ENCODE measurements around the gene FLYWCH1. TPM values are rescaled to one million over a fixed set of nuclear protein-coding genes. Genes with fewer than 3 reads are reported as not detected.

Gene FLYWCH1
- total RNA-seq, 1 experiment from 2014 or later = 23.3 TPM

DNA sequence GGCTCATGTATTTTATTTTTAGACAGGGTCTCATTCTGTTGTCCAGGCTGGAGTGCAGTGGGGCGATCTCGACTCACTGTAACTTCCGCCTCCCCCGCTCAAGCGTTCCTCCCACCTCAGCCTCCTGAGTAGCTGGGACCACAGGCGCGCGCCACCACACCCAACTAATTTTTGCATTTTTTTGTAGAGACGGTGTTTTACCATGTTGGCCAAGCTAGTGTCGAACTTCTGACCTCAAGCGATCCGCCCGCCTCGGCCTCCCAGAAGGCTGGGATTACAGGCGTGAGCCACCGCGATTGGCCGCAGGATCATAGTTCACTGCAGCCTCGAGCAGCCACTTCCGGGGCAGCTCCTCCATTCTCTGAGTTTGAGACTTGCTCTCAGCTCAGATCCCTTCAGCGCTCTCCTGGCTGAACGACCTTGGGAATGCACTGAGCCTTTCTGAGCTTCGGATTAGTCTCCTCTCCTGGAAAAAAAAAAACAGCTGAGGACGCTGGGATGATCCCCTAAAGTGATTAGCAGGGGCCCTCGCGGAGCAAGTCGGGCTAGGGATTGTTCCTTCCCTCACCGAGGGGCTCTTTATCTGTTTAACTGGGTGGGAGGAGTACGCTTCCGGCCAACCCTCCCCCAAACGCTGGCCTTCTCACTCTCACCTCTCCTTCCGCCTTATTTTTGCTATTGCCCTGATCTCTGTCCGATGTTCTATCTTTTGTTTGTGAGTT, 69.6 kb downstream of the FLYWCH1 start:
- ChIA-PET POLR2A (interaction anchor here (1.5 to 1.7 kb wide), 2 partner anchors 17 to 22 kb away, joined by 5 read pairs; partner anchors contain the start of gene KREMEN2), CTCF (interaction anchor here (0.6 to 1.6 kb wide), 2 partner anchors 16 to 43 kb away, joined by 4 to 6 read pairs; no protein-coding TSS in a partner anchor)
- H3K9me3 Mint-ChIP-seq (ENCODE audit: unreplicated experiment) = no peaks in the 10 kb centered on the region
- Histone ChIP-seq H3K9me3 (no peaks in the 10 kb centered on the region), H3K27me3 (replicated peaks; ENCODE audit: control insufficient read depth, insufficient read depth, low read length) (no peaks in the 10 kb centered on the region), H3K36me3 (ENCODE audit: control insufficient read depth, insufficient read depth, low read length) (no peaks in the 10 kb centered on the region; the same call in 1 of the 2 replicates), H3K4me3 (ENCODE audit: low read depth, low read length) (peak overlapping the region; percentile 82; the same call in 1 of the 2 replicates), H3K4me1 (peaks cover 16% of the 10 kb centered on the region)
- DNase-seq = no peak
- H3K4me3 Mint-ChIP-seq (ENCODE audit: unreplicated experiment) = peak overlapping the region; percentile 91
- intact Hi-C loops (cut with micrococcal nuclease; ENCODE audit: unreplicated experiment) = loop anchor here (1.0 kb wide), 1 partner anchor 43 kb away; the partner anchor contains the start of gene THOC6
- no TSS peak for BruUV-seq (replicated peaks)
- H3K27me3 Mint-ChIP-seq (ENCODE audit: insufficient read depth, unreplicated experiment) = no peaks in the 10 kb centered on the region
- peak overlapping the region; percentile 21 for H3K27ac Mint-ChIP-seq (ENCODE audit: unreplicated experiment)
- TF ChIP-seq, protein P1, sequence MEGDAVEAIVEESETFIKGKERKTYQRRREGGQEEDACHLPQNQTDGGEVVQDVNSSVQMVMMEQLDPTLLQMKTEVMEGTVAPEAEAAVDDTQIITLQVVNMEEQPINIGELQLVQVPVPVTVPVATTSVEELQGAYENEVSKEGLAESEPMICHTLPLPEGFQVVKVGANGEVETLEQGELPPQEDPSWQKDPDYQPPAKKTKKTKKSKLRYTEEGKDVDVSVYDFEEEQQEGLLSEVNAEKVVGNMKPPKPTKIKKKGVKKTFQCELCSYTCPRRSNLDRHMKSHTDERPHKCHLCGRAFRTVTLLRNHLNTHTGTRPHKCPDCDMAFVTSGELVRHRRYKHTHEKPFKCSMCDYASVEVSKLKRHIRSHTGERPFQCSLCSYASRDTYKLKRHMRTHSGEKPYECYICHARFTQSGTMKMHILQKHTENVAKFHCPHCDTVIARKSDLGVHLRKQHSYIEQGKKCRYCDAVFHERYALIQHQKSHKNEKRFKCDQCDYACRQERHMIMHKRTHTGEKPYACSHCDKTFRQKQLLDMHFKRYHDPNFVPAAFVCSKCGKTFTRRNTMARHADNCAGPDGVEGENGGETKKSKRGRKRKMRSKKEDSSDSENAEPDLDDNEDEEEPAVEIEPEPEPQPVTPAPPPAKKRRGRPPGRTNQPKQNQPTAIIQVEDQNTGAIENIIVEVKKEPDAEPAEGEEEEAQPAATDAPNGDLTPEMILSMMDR (IDR thresholded peaks at IDR 0.05; ENCODE audit: insufficient read depth in 1 of 2, low read depth in 1 of 2, low read length in 1 of 2, severe bottlenecking in 1 of 2, unreplicated experiment in 1 of 2) = no peak
- H3K36me3 Mint-ChIP-seq (ENCODE audit: insufficient read depth, unreplicated experiment) = peaks cover 12% of the 10 kb centered on the region
- no peaks in the 10 kb centered on the region for H3K4me1 Mint-ChIP-seq (ENCODE audit: low read depth, unreplicated experiment)

DNA sequence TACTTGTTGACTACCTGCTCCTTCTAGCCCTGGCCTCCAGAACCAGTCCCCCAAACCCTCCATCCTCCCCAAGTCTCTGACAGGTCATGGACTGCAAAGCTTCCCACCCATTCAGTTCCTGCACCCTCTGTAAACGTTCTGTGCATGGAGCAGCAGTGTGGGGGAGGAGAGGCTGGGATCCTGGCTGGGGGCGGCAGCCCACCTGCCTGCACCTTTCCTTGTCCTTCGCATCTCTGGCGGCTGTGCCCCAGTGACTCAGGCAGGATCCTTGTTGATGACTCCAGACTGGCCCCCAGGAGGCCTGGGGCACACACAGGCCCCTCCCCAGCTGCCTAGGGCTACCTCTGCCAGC, 70.1 kb downstream of the FLYWCH1 start:
- peak overlapping the region; percentile 21 for H3K27ac Mint-ChIP-seq (ENCODE audit: unreplicated experiment)
- H3K27me3 ChIP-seq (replicated peaks; ENCODE audit: control insufficient read depth, insufficient read depth, low read length) = no peaks in the 10 kb centered on the region
- no peaks in the 10 kb centered on the region; the same call in 1 of the 2 replicates for H3K36me3 ChIP-seq (ENCODE audit: control insufficient read depth, insufficient read depth, low read length)
- ChIA-PET CTCF (interaction anchor here (1.6 kb wide), 1 partner anchor 17 kb away, joined by 4 read pairs; no protein-coding TSS in a partner anchor), POLR2A (interaction anchor here (1.7 kb wide), 1 partner anchor 18 kb away, joined by 5 read pairs; the partner anchor contains the start of gene KREMEN2)
- H3K9me3 ChIP-seq = no peaks in the 10 kb centered on the region
- peaks cover 16% of the 10 kb centered on the region for H3K4me1 ChIP-seq
- H3K9me3 Mint-ChIP-seq (ENCODE audit: unreplicated experiment) = no peaks in the 10 kb centered on the region
- H3K4me3 ChIP-seq (ENCODE audit: low read depth, low read length) = no peak overlapping the region
- no TSS peak for BruUV-seq (replicated peaks)
- DNase-seq = no peak
- no peaks in the 10 kb centered on the region for H3K27me3 Mint-ChIP-seq (ENCODE audit: insufficient read depth, unreplicated experiment)
- H3K4me1 Mint-ChIP-seq (ENCODE audit: low read depth, unreplicated experiment) = no peaks in the 10 kb centered on the region
- peak overlapping the region; percentile 91 for H3K4me3 Mint-ChIP-seq (ENCODE audit: unreplicated experiment)
- H3K36me3 Mint-ChIP-seq (ENCODE audit: insufficient read depth, unreplicated experiment) = peaks cover 12% of the 10 kb centered on the region
- TF ChIP-seq, protein P1 (IDR thresholded peaks at IDR 0.05; ENCODE audit: insufficient read depth in 1 of 2, low read depth in 1 of 2, low read length in 1 of 2, severe bottlenecking in 1 of 2, unreplicated experiment in 1 of 2) = no peak
- intact Hi-C loops (cut with micrococcal nuclease; ENCODE audit: unreplicated experiment) = loop anchor here (1.0 kb wide), 1 partner anchor 42 kb away; the partner anchor contains the start of gene THOC6

DNA sequence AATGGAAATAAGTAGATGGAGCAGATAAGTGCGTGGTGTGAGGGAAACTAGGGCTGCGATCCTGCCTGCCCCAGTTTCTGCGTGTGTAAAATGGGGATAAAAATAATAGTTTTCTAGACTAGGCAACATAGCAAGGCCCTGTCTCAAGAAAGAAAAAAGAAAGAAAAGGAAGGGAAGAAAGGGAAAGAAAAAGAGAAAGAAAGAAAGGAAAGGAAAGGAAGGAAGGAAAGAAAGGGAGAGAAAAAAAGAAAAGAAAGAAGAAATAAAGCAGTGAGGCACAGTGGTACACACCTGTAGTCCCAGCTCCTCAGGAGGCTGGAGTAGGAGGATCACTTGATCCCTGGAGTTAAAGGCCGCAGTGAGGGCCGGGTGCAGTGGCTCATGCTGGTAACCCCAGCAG, 70.7 kb downstream of the FLYWCH1 start:
- ChIA-PET CTCF (no interaction called here), POLR2A (no interaction called here)
- H3K27me3 ChIP-seq (replicated peaks; ENCODE audit: control insufficient read depth, insufficient read depth, low read length) = no peaks in the 10 kb centered on the region
- Mint-ChIP-seq H3K27ac (ENCODE audit: unreplicated experiment) (peak overlapping the region; percentile 21), H3K36me3 (ENCODE audit: insufficient read depth, unreplicated experiment) (peaks cover 12% of the 10 kb centered on the region), H3K9me3 (ENCODE audit: unreplicated experiment) (no peaks in the 10 kb centered on the region), H3K27me3 (ENCODE audit: insufficient read depth, unreplicated experiment) (no peaks in the 10 kb centered on the region), H3K4me3 (ENCODE audit: unreplicated experiment) (no peak overlapping the region), H3K4me1 (ENCODE audit: low read depth, unreplicated experiment) (no peaks in the 10 kb centered on the region)
- H3K9me3 ChIP-seq = no peaks in the 10 kb centered on the region
- no peak for DNase-seq
- H3K4me1 ChIP-seq = peaks cover 16% of the 10 kb centered on the region
- no TSS peak for BruUV-seq (replicated peaks)
- H3K4me3 ChIP-seq (ENCODE audit: low read depth, low read length) = no peak overlapping the region
- TF ChIP-seq, protein P1 (IDR thresholded peaks at IDR 0.05; ENCODE audit: insufficient read depth in 1 of 2, low read depth in 1 of 2, low read length in 1 of 2, severe bottlenecking in 1 of 2, unreplicated experiment in 1 of 2) = no peak
- H3K36me3 ChIP-seq (ENCODE audit: control insufficient read depth, insufficient read depth, low read length) = no peaks in the 10 kb centered on the region
- intact Hi-C loops (cut with micrococcal nuclease; ENCODE audit: unreplicated experiment) = no loop called here

Measured in Caco-2 (cell line).